A673 (cell line): ENCODE data around the gene TCF25.

Experiments
- EZH2 ChIP-seq: fragments of 200-600 bp; sonication (generic); IDR thresholded peaks from 2 replicates; pipeline ENCODE4 v1.6.1; 2017; ENCODE audit warnings: borderline replicate concordance, low read depth, mild to moderate bottlenecking, mixed read lengths, antibody characterized with exemption, low read length; ENCODE audit not compliant: poor library complexity, severe bottlenecking
- TF ChIP-seq, protein P1 (sequence below): fragments of 300-800, 200-600 bp; sonication (generic); conservative IDR thresholded peaks from 2 replicates; pipeline ENCODE4 v1.5.1; 2017; ENCODE audit warnings: low read depth, mild to moderate bottlenecking, antibody characterized with exemption, low read length, moderate library complexity, mixed read lengths

GRCh38 chr16:89953671-89954406 is 80.4 kb downstream of the TCF25 start:
- no peak for TF ChIP-seq EZH2
- TF ChIP-seq, protein P1, sequence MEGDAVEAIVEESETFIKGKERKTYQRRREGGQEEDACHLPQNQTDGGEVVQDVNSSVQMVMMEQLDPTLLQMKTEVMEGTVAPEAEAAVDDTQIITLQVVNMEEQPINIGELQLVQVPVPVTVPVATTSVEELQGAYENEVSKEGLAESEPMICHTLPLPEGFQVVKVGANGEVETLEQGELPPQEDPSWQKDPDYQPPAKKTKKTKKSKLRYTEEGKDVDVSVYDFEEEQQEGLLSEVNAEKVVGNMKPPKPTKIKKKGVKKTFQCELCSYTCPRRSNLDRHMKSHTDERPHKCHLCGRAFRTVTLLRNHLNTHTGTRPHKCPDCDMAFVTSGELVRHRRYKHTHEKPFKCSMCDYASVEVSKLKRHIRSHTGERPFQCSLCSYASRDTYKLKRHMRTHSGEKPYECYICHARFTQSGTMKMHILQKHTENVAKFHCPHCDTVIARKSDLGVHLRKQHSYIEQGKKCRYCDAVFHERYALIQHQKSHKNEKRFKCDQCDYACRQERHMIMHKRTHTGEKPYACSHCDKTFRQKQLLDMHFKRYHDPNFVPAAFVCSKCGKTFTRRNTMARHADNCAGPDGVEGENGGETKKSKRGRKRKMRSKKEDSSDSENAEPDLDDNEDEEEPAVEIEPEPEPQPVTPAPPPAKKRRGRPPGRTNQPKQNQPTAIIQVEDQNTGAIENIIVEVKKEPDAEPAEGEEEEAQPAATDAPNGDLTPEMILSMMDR = no peak
